Stimulated activated CD4-positive, alpha-beta T cell treated with anti-CD3 and anti-CD28 coated beads, Interleukin-1b, Interleukin-23, amount 100 ng/mL, for 1 hour (primary cell): ENCODE data around the gene ZFAND3.

Experiments used
- DNase-seq, 2 donors: peaks; one replicate each; pipeline ENCODE4 v3.0.0-alpha.2; 2020; ENCODE audit warnings: low read depth in 2 of 2

Gene ZFAND3

GRCh38 chr6:38154731-38155130, 335.2 kb downstream of the ZFAND3 start:
- DNase-seq: no peak

GRCh38 chr6:38155144-38155543, 335.6 kb downstream of the ZFAND3 start:
- no peak for DNase-seq

DNA sequence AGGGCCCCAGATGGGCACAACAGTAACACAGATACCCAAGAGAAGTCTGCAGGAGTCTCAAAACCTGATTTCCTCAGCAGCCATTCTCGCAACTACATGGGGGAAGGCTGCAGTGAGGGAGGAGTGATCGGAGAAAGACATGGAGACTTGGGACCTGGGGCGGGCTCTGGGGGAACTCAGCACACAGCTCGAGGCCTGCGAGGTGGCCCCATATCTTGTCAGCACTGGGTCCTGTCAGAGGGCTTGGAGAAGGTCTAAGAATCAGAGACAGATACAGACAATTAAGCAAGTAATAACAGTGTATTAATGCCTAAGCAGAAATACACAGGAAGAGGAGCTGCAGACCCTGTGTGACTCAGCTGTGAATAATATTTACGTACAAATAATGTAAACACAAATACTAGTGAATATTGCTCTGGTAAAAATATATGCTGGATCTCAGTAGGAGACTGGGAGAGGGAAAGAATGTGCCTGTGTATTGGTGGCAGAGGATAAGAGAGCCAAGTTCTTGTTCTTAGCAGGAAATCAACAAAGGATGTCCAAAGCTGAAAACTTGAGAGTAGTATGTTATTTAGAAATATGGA, 336.2 kb downstream of the ZFAND3 start:
- DNase-seq: no peak

GRCh38 chr6:38156818-38157565, 337.5 kb downstream of the ZFAND3 start:
- no peak for DNase-seq

GRCh38 chr6:38157905-38158304, 338.4 kb downstream of the ZFAND3 start:
- no peak for DNase-seq

DNA sequence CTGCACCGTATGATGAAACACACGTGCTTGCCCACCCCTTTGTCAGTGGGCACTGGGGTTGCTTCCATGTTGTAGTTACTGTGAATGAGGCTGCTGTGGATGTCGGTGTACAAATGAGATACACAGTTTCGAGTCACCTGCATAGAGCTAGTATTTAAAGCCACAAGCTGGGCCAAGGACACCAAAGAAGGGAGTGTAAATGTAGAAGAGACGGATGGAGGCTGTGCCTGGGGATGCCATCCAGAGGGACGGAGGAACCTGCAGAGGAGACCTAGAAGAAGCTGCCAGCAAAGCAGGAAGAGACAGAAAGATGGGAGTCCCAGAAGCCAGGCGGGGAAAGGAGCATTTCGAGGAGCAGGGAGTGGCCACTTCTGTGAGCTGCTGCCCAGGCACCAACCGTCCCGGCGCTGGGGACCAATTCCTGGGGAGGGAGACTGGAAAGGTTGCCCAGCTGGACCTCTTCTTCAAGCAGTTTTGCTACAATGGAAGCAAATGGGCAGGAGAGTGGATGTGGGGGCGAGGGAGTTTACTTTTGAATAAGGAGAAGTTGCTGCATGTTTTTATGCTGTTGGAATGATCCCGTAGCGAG, 339.3 kb downstream of the ZFAND3 start:
- DNase-seq: no peak

GRCh38 chr6:38159596-38159995, 340.1 kb downstream of the ZFAND3 start:
- DNase-seq: no peak

DNA sequence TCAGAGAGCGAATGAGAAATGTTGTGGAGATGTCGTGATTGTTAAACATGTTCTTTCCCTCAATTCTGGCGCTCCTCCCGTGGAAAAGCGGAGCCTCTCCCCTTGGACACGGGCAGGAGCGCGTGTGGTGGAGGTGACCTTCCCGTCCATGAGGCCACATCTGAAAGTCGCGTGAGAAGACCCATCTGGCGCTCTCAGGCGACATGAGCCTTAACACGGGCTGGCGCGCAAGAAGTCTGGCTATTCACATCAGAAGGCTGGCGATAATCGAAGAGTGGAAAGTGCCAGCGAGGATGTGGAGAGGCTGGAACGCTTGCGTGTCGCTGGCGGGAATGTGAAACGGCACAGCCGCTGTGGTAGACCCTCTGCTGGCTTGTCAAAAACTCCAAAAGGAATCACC, 341.3 kb downstream of the ZFAND3 start:
- no peak for DNase-seq

GRCh38 chr6:38161331-38161730, 341.8 kb downstream of the ZFAND3 start:
- no peak for DNase-seq

DNA sequence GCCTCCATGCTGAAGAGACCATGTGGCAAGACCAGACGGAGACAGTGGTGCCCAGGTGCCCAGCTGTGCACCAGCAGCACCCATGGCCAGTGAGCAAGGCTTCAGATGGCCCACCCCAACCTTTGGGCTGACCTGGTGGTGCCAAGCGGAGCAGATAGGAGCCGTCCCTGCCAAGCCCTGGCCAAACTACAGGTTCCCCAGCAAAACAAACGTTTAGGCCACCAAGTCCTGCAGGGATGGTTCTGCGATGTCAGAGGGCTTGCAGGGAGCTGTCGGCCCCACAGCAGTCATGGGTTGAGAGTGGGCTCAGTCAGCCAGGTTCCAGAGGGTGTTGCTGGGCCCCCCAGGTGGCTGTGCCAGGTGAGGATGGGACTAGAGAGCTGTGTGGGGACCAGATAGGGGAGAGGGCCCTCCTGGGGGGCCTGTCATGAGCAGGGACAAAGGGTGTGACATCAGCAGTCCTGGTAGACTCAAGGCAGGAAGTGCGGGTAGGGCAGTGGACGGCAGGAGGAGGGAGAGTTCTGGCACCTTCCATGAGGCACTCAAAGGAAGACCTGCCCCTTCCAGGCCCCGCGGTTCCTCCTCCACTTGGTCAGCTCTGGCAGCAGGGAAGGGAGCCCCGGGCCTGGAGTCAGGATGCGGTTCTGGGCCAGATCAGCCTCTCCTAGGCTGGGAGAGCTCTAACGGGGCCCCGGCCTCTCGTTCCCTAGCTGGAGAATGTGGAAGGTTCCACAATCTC, 342.4 kb downstream of the ZFAND3 start:
- no peak for DNase-seq

GRCh38 chr6:38162493-38163185, 343.1 kb downstream of the ZFAND3 start:
- DNase-seq: no peak

DNA sequence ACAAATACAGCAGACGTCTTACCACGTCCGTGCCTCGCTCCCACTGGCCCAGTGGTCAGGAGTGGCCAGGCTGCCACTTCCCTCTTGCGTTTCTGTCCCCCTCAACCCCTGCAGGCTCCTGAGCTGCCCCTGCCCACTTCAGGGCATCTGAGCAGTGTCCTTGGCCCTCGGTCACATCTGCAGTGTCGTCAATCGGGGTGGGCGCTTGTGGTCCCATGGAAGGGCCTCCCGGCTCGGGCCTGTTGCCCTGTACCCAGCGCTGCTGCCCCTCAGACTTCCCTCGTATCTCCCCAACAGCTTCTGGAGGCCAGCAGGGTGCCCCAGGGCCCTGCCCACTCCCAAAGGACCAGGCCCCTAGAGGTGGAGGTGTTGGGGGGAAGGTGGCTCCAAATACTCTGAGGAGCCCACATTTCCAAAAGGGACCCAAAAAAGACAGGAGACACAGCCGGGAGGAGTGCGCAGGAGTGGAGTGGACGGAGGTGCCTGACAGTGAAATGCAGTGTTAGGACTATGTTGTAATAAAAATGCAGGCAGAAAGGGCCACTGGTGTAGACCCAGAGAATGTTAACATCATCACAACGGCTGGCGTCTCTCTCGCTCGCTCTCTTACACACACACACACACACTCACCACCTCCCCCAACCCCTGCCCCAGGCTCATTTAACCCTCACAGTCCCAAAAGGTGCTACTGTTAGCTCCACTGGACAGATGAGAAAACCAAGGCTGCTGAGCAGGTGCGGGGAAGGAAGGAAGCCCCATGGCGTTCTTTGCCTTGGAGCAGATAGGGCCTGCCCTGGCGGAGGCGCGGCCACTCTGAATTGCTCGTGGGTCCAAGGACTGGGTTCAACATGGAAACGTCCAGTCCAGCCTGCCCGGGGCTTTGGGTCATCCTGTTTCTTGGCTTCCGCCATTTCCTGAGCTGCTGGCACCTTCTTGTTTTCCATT, 343.9 kb downstream of the ZFAND3 start:
- no peak for DNase-seq

DNA sequence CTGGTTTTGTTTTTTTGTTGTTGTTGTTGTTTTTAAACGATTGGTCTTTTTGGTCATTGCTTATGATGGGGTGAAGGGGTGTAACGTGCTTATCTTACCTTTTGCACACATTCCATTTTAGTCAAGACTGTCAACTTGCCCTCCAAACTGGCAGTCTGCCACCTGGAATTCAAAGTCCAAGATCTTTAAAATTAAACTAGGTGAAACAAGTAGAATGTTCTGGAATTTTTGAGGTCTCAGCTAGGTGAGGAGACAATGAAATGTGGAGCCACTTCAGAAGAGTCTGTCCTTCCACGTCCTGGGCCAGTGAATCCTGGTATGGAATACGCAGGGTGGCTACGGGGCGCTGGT, 344.6 kb downstream of the ZFAND3 start:
- no peak for DNase-seq

DNA sequence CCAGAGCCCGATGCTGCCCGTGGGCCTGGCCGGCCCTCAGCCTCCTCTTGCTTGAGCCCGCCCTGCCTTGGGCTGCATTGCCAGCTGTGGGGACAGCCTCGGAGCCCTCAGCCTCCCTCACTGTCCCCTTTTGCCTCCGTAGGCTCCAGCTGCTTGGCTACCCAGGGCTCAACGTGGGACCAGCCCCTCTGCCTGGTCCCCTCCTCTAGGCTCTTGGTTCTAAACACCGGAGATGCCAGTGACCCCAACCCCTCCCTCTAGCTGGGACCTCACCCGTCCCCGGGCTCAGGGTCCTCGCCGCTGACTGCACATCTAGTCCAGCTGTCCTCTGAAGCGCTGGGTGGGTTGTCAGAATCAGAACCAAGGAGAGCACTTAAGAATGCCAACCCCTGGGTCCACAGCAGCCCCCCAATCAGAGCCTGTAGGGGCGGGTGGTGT, 345.2 kb downstream of the ZFAND3 start:
- no peak for DNase-seq

- DNase-seq: no peak
Measured at GRCh38 chr6:38166411-38167240, 347.1 kb downstream of the ZFAND3 start.

DNA sequence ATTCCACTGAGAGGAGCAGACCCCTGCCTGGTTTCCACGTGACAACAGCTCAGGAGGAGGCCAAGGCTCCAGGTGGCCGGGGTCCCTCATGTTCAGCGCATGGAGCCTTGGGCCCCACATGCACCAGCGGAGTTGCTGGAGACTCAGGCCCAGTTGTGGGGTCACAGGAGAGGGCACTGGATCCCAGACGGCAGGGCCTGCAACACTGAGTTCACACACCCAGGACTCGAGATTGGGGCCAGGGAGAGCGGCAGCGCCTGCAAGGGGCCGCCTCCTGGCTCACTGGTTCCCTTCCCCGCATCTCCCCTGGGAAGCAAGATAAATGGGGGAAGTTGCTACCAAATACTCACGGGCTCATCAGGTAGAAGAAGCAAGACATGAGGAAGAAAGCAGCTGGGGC, 348.1 kb downstream of the ZFAND3 start:
- no peak for DNase-seq

DNA sequence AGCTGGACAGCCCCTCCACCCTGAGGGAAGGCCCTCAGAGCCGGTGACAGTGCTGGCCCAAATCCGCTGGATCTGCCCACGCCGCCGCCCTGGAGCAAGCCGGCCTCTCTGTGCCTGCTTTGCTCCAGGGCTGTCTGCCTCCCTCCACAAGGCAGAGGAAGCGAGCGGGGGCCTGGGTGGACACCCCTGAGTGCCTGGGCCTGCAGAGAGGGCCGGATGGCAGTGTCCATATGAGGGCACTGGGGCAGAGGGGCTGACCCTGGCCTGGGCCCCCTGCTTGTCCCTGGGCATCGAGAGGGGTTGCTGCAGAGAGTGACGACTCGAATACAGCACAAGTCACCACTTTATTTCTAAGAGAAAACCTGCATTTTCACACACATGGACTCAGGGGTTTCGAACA, 348.6 kb downstream of the ZFAND3 start:
- no peak for DNase-seq

DNA sequence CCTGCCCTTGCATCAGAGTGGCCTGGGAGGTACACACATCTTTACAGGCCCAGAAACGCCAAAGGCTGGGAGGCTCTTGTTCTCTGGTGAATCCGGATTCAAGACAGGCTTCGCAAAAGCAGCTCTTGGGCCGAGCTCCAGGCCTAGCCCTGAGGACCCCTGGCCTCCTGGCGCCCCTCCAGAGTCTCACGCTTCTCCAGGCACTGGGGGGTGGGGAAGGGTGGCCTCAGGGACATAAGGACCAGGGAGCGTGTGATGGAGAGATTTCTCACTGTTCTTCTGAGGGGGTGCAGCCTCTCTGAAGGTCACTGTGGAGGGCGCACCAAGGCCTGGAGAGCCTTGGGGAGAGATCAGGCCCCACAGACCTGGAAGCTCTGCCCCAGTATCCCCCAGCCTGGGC, 349.2 kb downstream of the ZFAND3 start:
- no peak for DNase-seq

DNA sequence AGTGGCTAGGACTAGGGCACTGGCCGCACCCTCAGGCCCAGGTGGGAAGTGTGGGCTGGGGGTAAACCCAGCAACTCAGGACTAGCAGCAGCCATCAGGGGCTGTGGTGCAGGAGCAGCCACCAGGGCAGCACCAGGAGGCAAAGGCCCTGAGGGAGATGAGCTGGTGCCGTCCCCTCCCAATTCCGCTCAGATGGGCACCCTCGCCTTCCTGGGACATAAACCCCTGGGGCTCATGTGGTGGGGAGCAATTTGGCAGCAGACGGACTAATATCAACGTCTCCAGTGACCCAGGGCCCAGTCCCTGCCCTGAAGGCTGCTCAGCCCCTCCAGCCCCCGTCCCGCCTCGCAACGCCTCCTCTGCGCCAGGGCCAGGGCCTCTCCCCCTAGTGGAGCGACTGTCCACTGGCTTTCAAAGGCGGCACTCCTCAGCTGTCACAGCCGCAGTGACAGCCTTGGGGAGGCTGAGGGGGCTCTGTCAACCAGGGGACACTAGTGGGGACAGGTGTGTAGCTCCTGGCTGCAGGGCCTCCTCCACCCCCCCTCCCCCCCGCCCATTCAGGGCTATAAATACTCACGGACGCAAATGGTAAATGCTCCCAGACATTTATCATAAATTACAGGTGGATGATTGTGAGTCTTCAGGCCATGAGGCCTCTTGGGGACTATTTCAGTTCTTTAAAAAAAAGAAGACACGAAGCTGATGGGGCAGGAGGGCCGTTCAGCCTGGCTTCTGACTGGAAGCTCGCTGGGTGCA, 349.9 kb downstream of the ZFAND3 start:
- no peak for DNase-seq
